ENCODE data around the gene KRT5. TPM values are rescaled to one million over a fixed set of nuclear protein-coding genes. Genes with fewer than 3 reads are reported as not detected.

The KRT5 gene
- polyA plus RNA-seq, 1 of the 3 experiments (the other 2 are of a cell fraction) = not detected

DNA sequence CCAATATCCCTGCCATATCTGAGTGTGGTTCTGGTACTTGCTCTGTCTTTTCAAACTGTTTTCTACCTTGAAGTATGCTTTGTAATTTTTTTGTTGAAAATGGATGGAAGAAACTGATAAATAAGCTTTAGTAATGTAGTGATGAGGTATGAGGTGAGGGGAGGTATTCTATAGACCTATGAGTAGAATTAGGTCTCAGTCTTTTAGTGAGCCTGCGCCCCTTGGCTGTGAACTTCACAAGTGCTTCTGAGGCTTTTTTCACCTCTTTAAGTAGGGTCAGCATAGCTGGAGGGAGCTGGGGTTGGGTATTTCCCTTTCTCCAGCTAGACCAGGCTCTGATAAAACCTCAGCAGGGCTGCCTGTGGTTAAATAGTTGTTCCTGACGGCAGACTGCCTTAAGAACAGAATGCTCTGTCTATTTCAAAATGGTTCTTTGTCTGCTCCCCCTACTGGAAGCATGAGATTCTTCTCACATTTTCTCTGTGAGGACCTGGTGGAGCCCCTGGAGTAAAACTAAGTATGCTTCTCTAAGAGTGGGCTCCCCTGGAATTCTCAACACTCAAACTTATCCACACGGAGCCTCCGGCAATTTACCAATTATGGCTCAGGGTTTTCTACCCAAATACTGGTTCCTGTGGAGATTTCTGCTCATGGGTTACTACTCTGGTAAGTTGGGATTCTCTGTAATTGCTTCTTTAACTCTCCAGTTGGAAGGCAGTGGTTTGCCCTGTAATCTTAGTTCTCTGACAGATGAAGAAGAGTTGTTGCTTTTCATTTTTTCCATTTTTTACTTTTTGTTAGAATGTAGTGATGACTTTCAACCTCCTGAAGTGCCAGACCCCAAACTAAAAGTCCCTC is 13.1 kb downstream of the KRT5 start:
- H3K9ac ChIP-seq = no peak overlapping the region
- no peak overlapping the region for H3K27ac ChIP-seq (ENCODE audit: low read depth in 2 of 2, low read length in 1 of 2)
- DNase-seq = peak; percentile 49
- WGBS (ENCODE audit: low lambda C conversion rate) = 31% methylated on average over 4 of the region's 4 CpGs
- 0 out of 2 replicates have a peak, but pooled peaks cover 3% of the 10 kb centered on the region for H3K9me3 ChIP-seq
- no peaks in the 10 kb centered on the region for H4K20me1 ChIP-seq (ENCODE audit: insufficient read depth)
- H3K4me3 ChIP-seq (ENCODE audit: low read depth in 2 of 2, low read length in 1 of 2) = no peak overlapping the region
- H3F3A ChIP-seq (replicated peaks; ENCODE audit: insufficient read depth) = no peaks in the 10 kb centered on the region
- H3K4me2 ChIP-seq = no peak overlapping the region
- no peaks in the 10 kb centered on the region for H3K9me2 ChIP-seq
- peaks cover 5% of the 10 kb centered on the region; the same call in 1 of the 2 replicates for H3K27me3 ChIP-seq (ENCODE audit: insufficient read depth)
- CTCF ChIA-PET = interaction anchor here (0.6 to 2.6 kb wide), 17 partner anchors 8 to 1352 kb away, joined by 3 to 15 read pairs (median 3); no protein-coding TSS in a partner anchor
- no peaks in the 10 kb centered on the region for H3K4me1 ChIP-seq (ENCODE audit: control insufficient read depth in 1 of 2, insufficient read depth in 2 of 2, low read depth in 1 of 2, low read length in 1 of 2)
- H3K36me3 ChIP-seq (replicated peaks in 1 of 2; ENCODE audit: control insufficient read depth in 1 of 2, insufficient read depth in 2 of 2, low read length in 1 of 2) = no peaks in the 10 kb centered on the region
- TF ChIP-seq RAD21 (IDR thresholded peaks at IDR 0.05; ENCODE audit: low read length) (peak; percentile 48), FOSL2 (IDR thresholded peaks at IDR 0.05; ENCODE audit: borderline replicate concordance, low read depth) (no peak), SMC3 (IDR thresholded peaks at IDR 0.05; ENCODE audit: low read depth, low read length) (peak; percentile 38; the same call in 1 of the 2 replicates)
- TF ChIP-seq, protein P1, sequence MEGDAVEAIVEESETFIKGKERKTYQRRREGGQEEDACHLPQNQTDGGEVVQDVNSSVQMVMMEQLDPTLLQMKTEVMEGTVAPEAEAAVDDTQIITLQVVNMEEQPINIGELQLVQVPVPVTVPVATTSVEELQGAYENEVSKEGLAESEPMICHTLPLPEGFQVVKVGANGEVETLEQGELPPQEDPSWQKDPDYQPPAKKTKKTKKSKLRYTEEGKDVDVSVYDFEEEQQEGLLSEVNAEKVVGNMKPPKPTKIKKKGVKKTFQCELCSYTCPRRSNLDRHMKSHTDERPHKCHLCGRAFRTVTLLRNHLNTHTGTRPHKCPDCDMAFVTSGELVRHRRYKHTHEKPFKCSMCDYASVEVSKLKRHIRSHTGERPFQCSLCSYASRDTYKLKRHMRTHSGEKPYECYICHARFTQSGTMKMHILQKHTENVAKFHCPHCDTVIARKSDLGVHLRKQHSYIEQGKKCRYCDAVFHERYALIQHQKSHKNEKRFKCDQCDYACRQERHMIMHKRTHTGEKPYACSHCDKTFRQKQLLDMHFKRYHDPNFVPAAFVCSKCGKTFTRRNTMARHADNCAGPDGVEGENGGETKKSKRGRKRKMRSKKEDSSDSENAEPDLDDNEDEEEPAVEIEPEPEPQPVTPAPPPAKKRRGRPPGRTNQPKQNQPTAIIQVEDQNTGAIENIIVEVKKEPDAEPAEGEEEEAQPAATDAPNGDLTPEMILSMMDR (IDR thresholded peaks at IDR 0.05) = peak; percentile 61
- TF ChIP-seq, protein P2, sequence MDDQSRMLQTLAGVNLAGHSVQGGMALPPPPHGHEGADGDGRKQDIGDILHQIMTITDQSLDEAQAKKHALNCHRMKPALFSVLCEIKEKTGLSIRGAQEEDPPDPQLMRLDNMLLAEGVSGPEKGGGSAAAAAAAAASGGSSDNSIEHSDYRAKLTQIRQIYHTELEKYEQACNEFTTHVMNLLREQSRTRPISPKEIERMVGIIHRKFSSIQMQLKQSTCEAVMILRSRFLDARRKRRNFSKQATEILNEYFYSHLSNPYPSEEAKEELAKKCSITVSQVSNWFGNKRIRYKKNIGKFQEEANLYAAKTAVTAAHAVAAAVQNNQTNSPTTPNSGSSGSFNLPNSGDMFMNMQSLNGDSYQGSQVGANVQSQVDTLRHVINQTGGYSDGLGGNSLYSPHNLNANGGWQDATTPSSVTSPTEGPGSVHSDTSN (IDR thresholded peaks at IDR 0.05) = no peak
- POLR2A ChIA-PET = no interaction called here
- H3K79me2 ChIP-seq (ENCODE audit: insufficient read depth) = no peaks in the 10 kb centered on the region
- H2AFZ ChIP-seq (ENCODE audit: low read depth) = no peak overlapping the region

GRCh38 chr12:52502877-52503276 is 17.3 kb downstream of the KRT5 start:
- DNase-seq = no peak
- no peaks in the 10 kb centered on the region for H3K36me3 ChIP-seq (replicated peaks in 1 of 2; ENCODE audit: control insufficient read depth in 1 of 2, insufficient read depth in 2 of 2, low read length in 1 of 2)
- H3K9me2 ChIP-seq = no peaks in the 10 kb centered on the region
- H3K79me2 ChIP-seq (ENCODE audit: insufficient read depth) = no peaks in the 10 kb centered on the region
- H3F3A ChIP-seq (replicated peaks; ENCODE audit: insufficient read depth) = no peaks in the 10 kb centered on the region
- 15% methylated on average over 1 of the region's 1 CpG for WGBS (ENCODE audit: low lambda C conversion rate)
- ChIA-PET CTCF (no interaction called here), POLR2A (no interaction called here)
- H3K9me3 ChIP-seq = 0 out of 2 replicates have a peak, but pooled peaks cover 3% of the 10 kb centered on the region
- TF ChIP-seq TAF1 (IDR thresholded peaks at IDR 0.05; ENCODE audit: borderline replicate concordance, low read depth, low read length) (no peak), GATA2 (CRISPR knock-in tag; IDR thresholded peaks at IDR 0.05) (no peak), RXRA (IDR thresholded peaks at IDR 0.05; ENCODE audit: borderline replicate concordance, low read depth) (no peak), POLR2AphosphoS5 (IDR thresholded peaks at IDR 0.05; ENCODE audit: low read depth, low read length) (no peak), CHD2 (IDR thresholded peaks at IDR 0.05; ENCODE audit: low read length, partially characterized antibody) (no peak), YY1 (IDR thresholded peaks at IDR 0.05; ENCODE audit: low read depth) (no peak), IRF3 (IDR thresholded peaks at IDR 0.05; ENCODE audit: low read depth, low read length) (no peak), EZH2phosphoT487 (IDR thresholded peaks at IDR 0.05; ENCODE audit: borderline replicate concordance, low read depth) (no peak), EP300 (IDR thresholded peaks at IDR 0.05; ENCODE audit: borderline replicate concordance in 1 of 2, low read depth in 1 of 2, low read length in 1 of 2) (no peak), ELF1 (IDR thresholded peaks at IDR 0.05) (no peak)
- TF ChIP-seq, protein P2 (IDR thresholded peaks at IDR 0.05) = no peak
- H2AFZ ChIP-seq (ENCODE audit: low read depth) = no peak overlapping the region
- H3K9ac ChIP-seq = no peak overlapping the region
- no peak overlapping the region for H3K4me2 ChIP-seq
- H3K27ac ChIP-seq (ENCODE audit: low read depth in 2 of 2, low read length in 1 of 2) = no peak overlapping the region
- H4K20me1 ChIP-seq (ENCODE audit: insufficient read depth) = no peaks in the 10 kb centered on the region
- H3K4me3 ChIP-seq (ENCODE audit: low read depth in 2 of 2, low read length in 1 of 2) = no peak overlapping the region
- no peaks in the 10 kb centered on the region for H3K4me1 ChIP-seq (ENCODE audit: control insufficient read depth in 1 of 2, insufficient read depth in 2 of 2, low read depth in 1 of 2, low read length in 1 of 2)
- peaks cover 7% of the 10 kb centered on the region; the same call in 1 of the 2 replicates for H3K27me3 ChIP-seq (ENCODE audit: insufficient read depth)

Data from SK-N-SH (cell line).